Renal pelvis (tissue), 3 donors: ENCODE data around the gene ZNF501. TPM values are rescaled to one million over a fixed set of nuclear protein-coding genes. Genes with fewer than 3 reads are reported as not detected.

Experiments used
- polyA plus RNA-seq, 3 donors: library from polyadenylated mRNA; unstranded; fragments of 120-200 nt; gene quantifications; one replicate each; pipeline ENCODE4 v1.2.1, GENCODE V29; 2013; ENCODE audit not compliant: insufficient read length in 3 of 3

ZNF501 gene
- polyA plus RNA-seq, 3 donors, result 10.2 to 12.9 (median 10.8) TPM

Other genes starting within 250 kb of the ZNF501 start
- 10 to 100 TPM; 15.9 to 17.9 (median 17.7) TPM for gene ZKSCAN7, start 174.4 kb upstream of the ZNF501 start, polyA plus RNA-seq
- gene ZNF660, start 144.7 kb upstream of the ZNF501 start, polyA plus RNA-seq, result 10 to 100 TPM in 1 of 3 donors, 1 to 10 TPM in 2; 8.1 to 18.0 (median 10.0) TPM
- gene ZNF197, start 104.6 kb upstream of the ZNF501 start, polyA plus RNA-seq, result 10 to 100 TPM; 27.0 to 35.6 (median 34.3) TPM
- gene ZNF35, start 80.9 kb upstream of the ZNF501 start, polyA plus RNA-seq, result 10 to 100 TPM in 2 of 3 donors, 1 to 10 TPM in 1; 9.8 to 15.1 (median 12.1) TPM
- 10 to 100 TPM; 12.3 to 14.4 (median 14.3) TPM for gene ZNF502, start 17.0 kb upstream of the ZNF501 start, polyA plus RNA-seq
- 10 to 100 TPM; 47.9 to 55.4 (median 49.1) TPM for gene KIAA1143, start 32.0 kb downstream of the ZNF501 start, polyA plus RNA-seq
- 10 to 100 TPM; 21.6 to 29.2 (median 25.0) TPM for gene KIF15, start 32.2 kb downstream of the ZNF501 start, polyA plus RNA-seq
- gene TMEM42, start 132.3 kb downstream of the ZNF501 start, polyA plus RNA-seq, result 10 to 100 TPM; 28.7 to 34.3 (median 33.7) TPM
- under 1 TPM; 0.05 to 0.13 (median 0.09) TPM for gene TGM4, start 145.0 kb downstream of the ZNF501 start, polyA plus RNA-seq
- 10 to 100 TPM; 87.8 to 96.7 (median 93.7) TPM for gene ZDHHC3, start 246.5 kb downstream of the ZNF501 start, polyA plus RNA-seq
- gene EXOSC7, start 246.6 kb downstream of the ZNF501 start, polyA plus RNA-seq, result 10 to 100 TPM; 46.9 to 58.4 (median 51.0) TPM